GM12873 (cell line): Measurements from ENCODE around the gene NOB1.

Experiments used
- TF ChIP-seq, protein P1 (sequence below): IDR thresholded peaks from 2 replicates; pipeline ENCODE4 v1.5.1; 2012; ENCODE audit warnings: low read depth, mild to moderate bottlenecking, moderate library complexity, low read length, control low read depth; ENCODE audit not compliant: insufficient read depth; ENCODE audit errors: missing control alignments

Gene NOB1

DNA sequence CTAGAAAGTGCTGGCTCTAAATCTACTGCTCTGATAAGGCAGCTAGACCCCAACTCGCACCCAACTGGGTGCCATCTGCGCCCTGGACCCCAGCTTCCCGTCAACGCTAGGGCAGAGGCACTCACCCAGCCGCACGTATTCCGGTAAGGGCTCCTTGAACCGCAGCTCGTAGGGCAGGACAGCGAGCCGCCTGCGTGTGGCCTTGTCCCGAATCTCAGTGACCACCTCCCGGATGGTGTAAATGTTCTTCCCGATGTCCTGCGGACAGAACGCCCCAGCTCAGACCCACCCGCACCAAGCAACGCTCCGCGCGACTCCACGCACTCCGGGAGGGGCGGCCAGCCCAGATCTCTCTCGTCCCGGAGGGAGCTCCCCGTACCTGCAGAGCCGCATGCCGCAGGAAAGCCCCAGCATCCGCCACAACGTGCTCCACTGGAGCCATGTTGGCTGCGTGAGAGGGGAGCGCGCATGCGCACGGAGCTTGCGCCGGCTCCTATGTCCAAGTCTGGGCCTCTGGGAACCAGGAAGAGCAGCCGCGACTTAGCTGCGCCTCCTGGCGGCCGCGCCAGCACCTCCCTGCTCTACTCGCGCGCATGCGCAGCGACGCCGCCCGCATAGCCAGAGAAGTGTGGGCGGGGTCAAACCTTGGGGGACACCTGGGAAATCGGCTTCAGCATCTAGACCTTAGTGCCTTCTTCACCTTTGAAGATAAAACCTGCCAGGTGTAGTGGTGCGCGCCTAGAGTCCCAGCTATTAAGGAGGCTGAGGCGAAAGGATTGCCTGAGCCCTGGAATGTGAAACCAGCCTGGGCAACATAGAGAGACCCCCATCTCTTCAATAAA is at the start of gene NOB1:
Gene NOB1, minus strand, starts transcription at position 458 of the 842 bp plus-strand sequence. Its CDS starts 16 bp downstream, at position 442.
- TF ChIP-seq, protein P1, sequence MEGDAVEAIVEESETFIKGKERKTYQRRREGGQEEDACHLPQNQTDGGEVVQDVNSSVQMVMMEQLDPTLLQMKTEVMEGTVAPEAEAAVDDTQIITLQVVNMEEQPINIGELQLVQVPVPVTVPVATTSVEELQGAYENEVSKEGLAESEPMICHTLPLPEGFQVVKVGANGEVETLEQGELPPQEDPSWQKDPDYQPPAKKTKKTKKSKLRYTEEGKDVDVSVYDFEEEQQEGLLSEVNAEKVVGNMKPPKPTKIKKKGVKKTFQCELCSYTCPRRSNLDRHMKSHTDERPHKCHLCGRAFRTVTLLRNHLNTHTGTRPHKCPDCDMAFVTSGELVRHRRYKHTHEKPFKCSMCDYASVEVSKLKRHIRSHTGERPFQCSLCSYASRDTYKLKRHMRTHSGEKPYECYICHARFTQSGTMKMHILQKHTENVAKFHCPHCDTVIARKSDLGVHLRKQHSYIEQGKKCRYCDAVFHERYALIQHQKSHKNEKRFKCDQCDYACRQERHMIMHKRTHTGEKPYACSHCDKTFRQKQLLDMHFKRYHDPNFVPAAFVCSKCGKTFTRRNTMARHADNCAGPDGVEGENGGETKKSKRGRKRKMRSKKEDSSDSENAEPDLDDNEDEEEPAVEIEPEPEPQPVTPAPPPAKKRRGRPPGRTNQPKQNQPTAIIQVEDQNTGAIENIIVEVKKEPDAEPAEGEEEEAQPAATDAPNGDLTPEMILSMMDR: peak; percentile 99

DNA sequence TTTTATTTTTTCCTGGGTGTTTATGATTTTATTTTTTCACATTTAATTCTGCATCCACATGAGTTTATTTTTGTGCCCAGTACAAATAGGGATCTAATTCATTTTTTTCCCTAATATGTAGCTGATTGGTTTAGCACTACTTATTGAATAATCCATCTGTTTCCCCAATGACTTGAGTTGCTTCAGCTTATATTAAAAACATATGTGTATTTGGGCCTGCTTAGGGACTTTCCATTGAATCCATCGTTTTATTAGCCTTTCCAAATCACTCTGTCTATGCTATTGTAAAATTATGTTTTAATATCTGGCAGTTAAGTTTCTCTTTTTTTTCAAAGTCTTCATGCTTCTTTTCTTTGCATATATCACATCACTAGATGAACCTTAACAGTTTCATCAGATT is 49.6 kb upstream of the NOB1 start:
- TF ChIP-seq, protein P1: no peak

DNA sequence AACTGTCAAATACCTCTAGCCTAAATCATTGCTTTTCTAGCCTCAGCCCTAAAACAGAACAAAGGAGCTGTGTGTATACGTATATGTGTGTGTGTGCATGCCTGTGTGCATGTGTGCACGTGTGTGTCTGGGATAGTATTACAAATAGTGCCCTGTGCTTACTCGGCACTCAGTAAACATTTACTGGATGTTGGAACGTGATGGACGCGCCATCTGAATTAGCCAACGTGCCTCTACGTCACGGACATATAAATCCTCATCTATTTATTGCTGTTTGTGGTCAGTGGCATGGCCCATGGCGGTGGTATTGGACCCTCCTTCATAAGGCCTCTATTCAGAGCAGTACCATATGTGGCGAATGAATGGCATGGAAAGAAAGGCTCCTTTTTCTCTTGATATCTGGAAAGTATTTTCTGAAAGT is 44.9 kb upstream of the NOB1 start:
- TF ChIP-seq, protein P1: no peak

DNA sequence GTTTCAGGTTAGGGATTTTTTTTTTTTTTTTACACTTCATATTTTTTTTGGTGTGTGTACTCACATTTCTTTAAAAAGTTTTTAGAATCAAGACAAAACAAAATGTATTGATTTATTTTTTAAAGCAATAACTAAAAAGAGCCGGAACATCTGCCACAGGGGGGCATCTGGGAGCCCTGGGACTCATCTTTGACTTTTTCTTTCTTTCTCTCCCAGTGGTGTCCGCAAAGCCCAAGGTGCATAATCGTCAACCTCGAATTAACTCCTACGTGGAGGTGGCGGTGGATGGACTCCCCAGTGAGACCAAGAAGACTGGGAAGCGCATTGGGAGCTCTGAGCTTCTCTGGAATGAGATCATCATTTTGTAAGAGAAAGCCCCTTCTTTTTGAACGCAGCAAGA is 43.7 kb upstream of the NOB1 start:
- TF ChIP-seq, protein P1: no peak

DNA sequence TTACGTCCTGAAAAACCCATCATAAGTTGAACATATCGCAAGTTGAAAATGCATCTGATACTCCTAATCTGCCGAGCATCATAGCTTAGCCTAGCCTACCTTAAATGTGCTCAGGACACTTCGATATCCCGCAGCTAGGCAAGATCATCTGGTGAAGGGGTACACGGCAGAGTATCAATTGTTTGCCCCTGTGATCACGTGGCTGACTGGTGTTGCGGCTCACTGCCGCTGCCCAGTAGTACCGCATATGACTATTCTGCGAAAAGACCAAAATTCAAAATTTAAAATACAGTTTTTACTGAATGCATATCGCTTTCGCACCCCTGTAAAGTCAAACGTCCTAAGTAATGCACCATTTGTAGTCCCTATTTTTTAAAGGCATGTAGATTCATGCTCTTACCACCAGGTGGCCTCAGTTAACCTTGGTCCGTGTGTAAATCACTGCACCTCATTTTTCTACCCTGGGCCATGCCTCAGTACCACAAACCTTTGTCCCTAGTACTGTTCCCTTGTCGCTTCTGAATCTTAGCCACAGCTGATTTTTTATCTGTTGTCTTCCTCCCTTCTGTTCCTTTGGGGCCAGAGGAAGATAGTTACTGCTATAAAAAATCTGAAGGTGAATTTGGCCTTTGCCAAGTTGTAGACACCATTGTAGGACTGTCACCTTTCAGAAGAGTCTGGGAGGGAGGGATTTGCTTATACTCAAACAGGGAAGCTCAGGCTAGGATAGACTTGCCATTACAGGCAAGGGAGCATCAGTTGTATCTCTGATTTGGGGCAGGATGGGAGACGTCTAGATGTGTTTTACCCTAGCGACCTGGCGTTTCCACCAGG is 41.8 kb upstream of the NOB1 start:
- TF ChIP-seq, protein P1: peak; percentile 84

DNA sequence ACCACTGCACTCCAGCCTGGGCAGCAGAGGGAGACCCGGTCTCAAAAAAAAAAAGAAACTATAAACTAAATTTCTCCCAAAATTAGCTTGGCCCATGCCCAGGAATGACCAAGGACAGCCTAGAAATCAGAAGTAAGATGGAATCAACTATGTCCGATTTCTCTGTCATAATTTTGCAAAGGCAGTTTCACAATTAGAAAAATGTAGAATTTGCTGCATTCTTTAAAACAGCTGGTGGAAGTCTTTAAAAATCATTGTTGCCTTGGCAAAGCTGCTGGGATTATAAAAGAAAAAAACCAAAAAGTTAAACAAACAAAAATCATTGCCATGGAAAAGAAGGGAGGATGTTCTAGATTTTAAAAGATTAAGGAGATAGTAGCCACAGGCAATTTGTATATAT is 39.8 kb upstream of the NOB1 start:
- TF ChIP-seq, protein P1: no peak

DNA sequence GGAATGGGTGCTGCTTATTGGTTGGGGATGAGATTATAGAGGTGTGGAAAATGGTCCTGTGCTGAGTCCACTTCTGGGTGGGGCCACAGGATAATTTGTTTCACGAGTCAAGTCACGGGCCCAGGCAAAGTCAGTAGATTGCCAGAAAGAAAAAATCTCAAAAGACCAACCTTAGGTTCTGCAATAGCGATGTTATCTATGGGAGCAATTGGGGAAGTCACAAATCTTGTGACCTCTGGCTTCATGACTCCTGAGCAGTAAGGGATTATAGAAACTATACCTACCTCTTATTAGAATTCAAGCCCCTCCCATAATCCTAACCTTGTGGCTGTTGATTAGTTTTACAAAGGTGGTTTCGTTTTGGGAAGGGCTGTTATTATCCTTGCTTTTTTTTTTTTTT is 38.8 kb upstream of the NOB1 start:
- TF ChIP-seq, protein P1: no peak
